ENCODE data around the gene PPIL4. TPM values are rescaled to one million over a fixed set of nuclear protein-coding genes. Genes with fewer than 3 reads are reported as not detected.

PPIL4 gene
- total and polyA plus RNA-seq, 2 of the 13 experiments (the other 11 are each of a cell fraction or from before 2014, with no cell fraction given), result 5.5 to 46.0 TPM

GRCh38 chr6:149456311-149457021 is 89.4 kb downstream of the PPIL4 start:
- in situ Hi-C loops (cut with HindIII; ENCODE audit: extremely low pct_ligation_motif_present, low pct_unique_long_range_greater_than_20kb), result no loop called here
- H4K20me1 ChIP-seq (ENCODE audit: insufficient read depth, low read length), result no peaks in the 10 kb centered on the region
- no peak for TF ChIP-seq TAF1 (CRISPR knock-in tag; IDR thresholded peaks at IDR 0.05)
- TF ChIP-seq GABPA (IDR thresholded peaks at IDR 0.05; ENCODE audit: low read depth, low read length), result no peak
- TF ChIP-seq GABPA (CRISPR knock-in tag; IDR thresholded peaks at IDR 0.05; ENCODE audit: low read depth), result no peak
- TF ChIP-seq CENPBD1 (CRISPR knock-in tag; IDR thresholded peaks at IDR 0.05; ENCODE audit: borderline replicate concordance, low read depth), result no peak
- no peak for TF ChIP-seq ZNF558 (CRISPR knock-in tag; IDR thresholded peaks at IDR 0.05; ENCODE audit: borderline replicate concordance)
- no peak for TF ChIP-seq HES4 (CRISPR knock-in tag; IDR thresholded peaks at IDR 0.05; ENCODE audit: borderline replicate concordance)
- no peak for TF ChIP-seq PRDM4 (CRISPR knock-in tag; IDR thresholded peaks at IDR 0.05; ENCODE audit: borderline replicate concordance)
- TF ChIP-seq FOSL1 (CRISPR knock-in tag; IDR thresholded peaks at IDR 0.05; ENCODE audit: borderline replicate concordance), result no peak
- TF ChIP-seq SAFB2 (CRISPR knock-in tag; IDR thresholded peaks at IDR 0.05; ENCODE audit: borderline replicate concordance, low read depth), result no peak
- no peak overlapping the region for H3K4me2 ChIP-seq (ENCODE audit: low read depth, low read length)
- no peak overlapping the region for H3K4me3 ChIP-seq (replicated peaks in 1 of 3; ENCODE audit: insufficient read depth in 1 of 3, low read depth in 2 of 3, low read length in 3 of 3)
- ATAC-seq (no peak), FAIRE-seq (no peak), DNase-seq (ENCODE audit: low spot score) (no peak)
- H3K27me3 ChIP-seq (ENCODE audit: control insufficient read depth in 1 of 2, insufficient read depth in 2 of 2, low read length in 2 of 2), result no peaks in the 10 kb centered on the region
- H2AFZ ChIP-seq (ENCODE audit: low read length), result no peak overlapping the region
- intact Hi-C loops (cut with micrococcal nuclease; ENCODE audit: unreplicated experiment), result no loop called here
- H3K4me1 ChIP-seq (ENCODE audit: insufficient read depth, low read length), result peaks cover 32% of the 10 kb centered on the region
- no peak overlapping the region for H3K9ac ChIP-seq (ENCODE audit: insufficient read depth, low read depth, low read length)
- 97% methylated on average over 47 of the region's 49 CpGs for WGBS (ENCODE audit: low lambda C conversion rate)
- CTCF ChIA-PET (ENCODE audit: low intra/inter-chr PET ratio, low total read pairs), result no interaction called here
- H3K36me3 ChIP-seq (replicated peaks in 1 of 2; ENCODE audit: control insufficient read depth in 1 of 2, insufficient read depth in 2 of 2, low read length in 2 of 2), result no peaks in the 10 kb centered on the region; a peak in 1 of 5 replicates
- H3K9me3 ChIP-seq (ENCODE audit: low read length), result no peaks in the 10 kb centered on the region
- no peak overlapping the region for H3K27ac ChIP-seq (ENCODE audit: extremely low read length, insufficient read depth, low read length)
- no TSS peak for BruUV-seq (replicated peaks)
- H3K79me2 ChIP-seq (ENCODE audit: insufficient read depth, low read length), result no peaks in the 10 kb centered on the region
- POLR2A ChIA-PET, result no interaction called here
